ENCODE measurements around the gene TMEM183A. TPM values are rescaled to one million over a fixed set of nuclear protein-coding genes. Genes with fewer than 3 reads are reported as not detected.

Gene TMEM183A
- total RNA-seq, 1 donor, result 207 TPM

DNA sequence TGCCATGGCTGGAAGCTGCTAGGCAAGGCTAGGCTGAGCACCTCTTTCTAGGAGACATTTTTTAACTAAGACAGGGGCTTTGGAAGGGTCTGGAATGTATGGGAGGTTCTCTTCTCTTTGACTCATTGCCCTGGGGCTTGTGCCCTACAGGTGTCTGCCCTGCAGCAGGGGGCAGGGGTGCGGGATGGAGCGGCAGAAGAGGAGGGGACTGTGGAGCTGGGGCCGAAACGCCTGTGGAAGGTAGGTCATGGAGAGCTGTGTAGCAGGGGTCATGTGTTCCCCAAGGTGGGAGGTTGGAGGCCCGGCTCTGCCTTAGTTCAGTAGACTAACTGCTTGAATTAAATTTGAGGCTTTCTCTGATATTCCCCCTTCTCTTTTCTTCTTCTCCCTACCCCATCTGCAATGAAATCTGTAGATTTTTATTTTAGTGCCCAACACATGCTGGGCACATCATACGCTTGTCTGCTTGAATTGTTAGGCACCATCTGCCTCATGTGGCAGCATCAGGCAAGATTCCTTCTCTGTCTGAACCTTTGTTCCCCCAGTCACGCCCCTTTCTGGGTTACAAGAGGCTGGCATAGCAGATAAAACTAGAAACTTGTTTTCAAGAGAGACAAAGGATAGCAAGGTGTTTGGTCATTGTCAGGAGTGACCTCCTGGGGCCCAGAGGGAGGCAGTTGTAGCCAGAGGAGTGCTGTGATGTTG lies 37.5 kb downstream of the TMEM183A start:
- Histone ChIP-seq H3K27me3 (ENCODE audit: insufficient read depth, low read length) (no peaks in the 10 kb centered on the region), H3K9me3 (ENCODE audit: low read depth, low read length) (no peaks in the 10 kb centered on the region), H3K4me1 (ENCODE audit: insufficient read depth, low read length) (no peaks in the 10 kb centered on the region), H3K4me3 (ENCODE audit: low read length) (no peak overlapping the region)

DNA sequence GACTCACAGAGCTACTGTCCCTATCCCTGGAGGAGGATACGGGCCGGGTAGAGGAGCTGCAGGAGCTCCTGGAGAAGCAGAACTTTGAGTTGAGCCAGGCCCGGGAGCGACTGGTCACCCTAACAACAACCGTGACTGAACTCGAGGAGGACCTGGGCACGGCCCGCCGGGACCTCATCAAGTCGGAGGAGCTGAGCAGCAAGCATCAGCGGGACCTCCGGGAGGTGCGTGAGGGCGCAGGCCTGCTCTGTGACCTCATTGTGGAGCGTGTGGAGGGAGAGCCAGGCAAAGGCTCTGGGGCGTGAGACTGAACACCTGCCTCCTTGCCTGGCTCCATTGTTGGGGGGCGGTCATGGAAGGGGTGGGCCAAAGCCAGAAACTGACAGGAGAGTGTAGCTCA lies 38.2 kb downstream of the TMEM183A start:
- Histone ChIP-seq H3K4me1 (ENCODE audit: insufficient read depth, low read length) (no peaks in the 10 kb centered on the region), H3K9me3 (ENCODE audit: low read depth, low read length) (no peaks in the 10 kb centered on the region), H3K4me3 (ENCODE audit: low read length) (no peak overlapping the region), H3K27me3 (ENCODE audit: insufficient read depth, low read length) (no peaks in the 10 kb centered on the region)

GRCh38 chr1:203045821-203046594 lies 38.8 kb downstream of the TMEM183A start:
- Histone ChIP-seq H3K27me3 (ENCODE audit: insufficient read depth, low read length) (no peaks in the 10 kb centered on the region), H3K4me3 (ENCODE audit: low read length) (no peak overlapping the region), H3K4me1 (ENCODE audit: insufficient read depth, low read length) (no peaks in the 10 kb centered on the region), H3K9me3 (ENCODE audit: low read depth, low read length) (no peaks in the 10 kb centered on the region)

- no peaks in the 10 kb centered on the region for H3K27me3 ChIP-seq (ENCODE audit: insufficient read depth, low read length)
- H3K4me3 ChIP-seq (ENCODE audit: low read length), result no peak overlapping the region
- H3K4me1 ChIP-seq (ENCODE audit: insufficient read depth, low read length), result no peaks in the 10 kb centered on the region
- no peaks in the 10 kb centered on the region for H3K9me3 ChIP-seq (ENCODE audit: low read depth, low read length)
Measured at GRCh38 chr1:203046984-203047630, 39.9 kb downstream of the TMEM183A start.

GRCh38 chr1:203048086-203048485 lies 40.9 kb downstream of the TMEM183A start:
- Histone ChIP-seq H3K9me3 (ENCODE audit: low read depth, low read length) (no peaks in the 10 kb centered on the region), H3K4me1 (ENCODE audit: insufficient read depth, low read length) (no peaks in the 10 kb centered on the region), H3K4me3 (ENCODE audit: low read length) (no peak overlapping the region), H3K27me3 (ENCODE audit: insufficient read depth, low read length) (no peaks in the 10 kb centered on the region)

DNA sequence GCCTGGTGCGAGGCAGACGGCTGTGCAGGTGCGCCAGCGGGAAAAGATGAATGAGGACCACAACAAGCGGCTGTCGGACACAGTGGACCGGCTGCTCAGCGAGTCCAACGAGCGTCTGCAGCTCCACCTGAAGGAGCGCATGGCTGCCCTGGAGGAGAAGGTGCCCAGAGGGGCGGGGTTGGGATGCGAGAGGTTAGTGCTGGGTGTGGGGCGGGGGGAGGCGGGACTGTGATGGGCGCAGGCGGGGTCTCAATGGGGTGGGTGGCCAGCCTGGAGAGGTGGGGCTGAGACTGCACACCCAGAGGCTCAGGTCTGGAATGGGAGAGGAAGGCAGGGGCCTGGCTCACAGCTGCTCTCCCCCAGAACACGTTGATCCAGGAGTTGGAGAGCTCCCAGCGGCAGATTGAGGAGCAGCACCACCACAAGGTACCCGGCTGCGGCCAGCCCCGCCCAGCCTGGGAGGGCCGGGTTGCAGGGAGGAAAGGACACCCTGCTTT lies 41.4 kb downstream of the TMEM183A start:
- no peaks in the 10 kb centered on the region for H3K9me3 ChIP-seq (ENCODE audit: low read depth, low read length)
- no peaks in the 10 kb centered on the region for H3K4me1 ChIP-seq (ENCODE audit: insufficient read depth, low read length)
- no peaks in the 10 kb centered on the region for H3K27me3 ChIP-seq (ENCODE audit: insufficient read depth, low read length)
- no peak overlapping the region for H3K4me3 ChIP-seq (ENCODE audit: low read length)

- no peaks in the 10 kb centered on the region for H3K27me3 ChIP-seq (ENCODE audit: insufficient read depth, low read length)
- H3K9me3 ChIP-seq (ENCODE audit: low read depth, low read length), result no peaks in the 10 kb centered on the region
- no peaks in the 10 kb centered on the region for H3K4me1 ChIP-seq (ENCODE audit: insufficient read depth, low read length)
- no peak overlapping the region for H3K4me3 ChIP-seq (ENCODE audit: low read length)
Measured at GRCh38 chr1:203049077-203049476, 41.9 kb downstream of the TMEM183A start.

GRCh38 chr1:203049576-203050180 lies 42.5 kb downstream of the TMEM183A start:
- Histone ChIP-seq H3K27me3 (ENCODE audit: insufficient read depth, low read length) (no peaks in the 10 kb centered on the region), H3K4me1 (ENCODE audit: insufficient read depth, low read length) (no peaks in the 10 kb centered on the region), H3K4me3 (ENCODE audit: low read length) (no peak overlapping the region), H3K9me3 (ENCODE audit: low read depth, low read length) (no peaks in the 10 kb centered on the region)

DNA sequence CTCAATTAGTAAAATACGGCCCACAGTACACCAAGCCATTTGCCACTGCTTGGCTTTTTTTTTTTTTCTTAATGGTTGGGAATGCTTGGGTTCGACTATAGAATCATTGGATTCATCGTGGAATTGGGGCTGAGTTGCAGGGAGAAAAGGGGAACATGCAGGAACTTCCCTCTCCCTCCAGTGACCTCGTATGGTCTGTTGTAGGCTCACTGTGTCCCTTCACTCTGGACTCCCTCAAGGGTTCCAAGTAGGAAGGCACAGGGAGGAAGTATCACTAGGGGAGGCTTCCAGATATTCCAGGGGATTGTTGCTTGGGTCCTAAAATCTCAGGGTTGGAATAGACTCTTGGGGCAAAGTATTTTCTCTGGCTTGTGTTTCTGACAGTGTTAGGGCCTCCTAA lies 43.7 kb downstream of the TMEM183A start:
- Histone ChIP-seq H3K4me3 (ENCODE audit: low read length) (no peak overlapping the region), H3K4me1 (ENCODE audit: insufficient read depth, low read length) (no peaks in the 10 kb centered on the region), H3K9me3 (ENCODE audit: low read depth, low read length) (no peaks in the 10 kb centered on the region), H3K27me3 (ENCODE audit: insufficient read depth, low read length) (no peaks in the 10 kb centered on the region)

DNA sequence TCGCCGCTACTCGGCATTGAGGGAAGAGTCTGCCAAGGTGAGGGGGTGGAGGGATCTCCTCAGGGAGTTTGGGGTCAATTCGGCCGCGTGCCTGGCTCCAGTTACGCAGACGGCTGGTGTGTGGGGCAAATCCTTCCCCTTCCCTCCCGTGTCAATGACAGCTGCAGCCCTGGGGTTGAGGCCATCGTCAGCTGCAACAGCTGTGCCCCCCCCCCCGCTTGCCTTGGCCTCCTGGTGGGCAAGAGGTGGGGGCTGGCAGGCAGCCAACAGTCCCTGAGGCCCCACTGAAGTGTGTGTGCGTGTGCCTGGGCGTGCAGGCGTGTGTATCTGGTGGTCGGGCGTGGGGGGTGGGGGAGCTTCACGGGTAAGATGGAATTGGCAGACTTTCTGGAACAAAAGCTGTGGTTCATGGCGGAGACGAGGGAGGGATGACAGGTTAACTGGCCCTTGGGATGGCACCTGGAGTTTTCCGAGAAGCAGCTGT lies 44.7 kb downstream of the TMEM183A start:
- Histone ChIP-seq H3K4me1 (ENCODE audit: insufficient read depth, low read length) (peaks cover 5% of the 10 kb centered on the region), H3K4me3 (ENCODE audit: low read length) (no peak overlapping the region), H3K27me3 (ENCODE audit: insufficient read depth, low read length) (no peaks in the 10 kb centered on the region), H3K9me3 (ENCODE audit: low read depth, low read length) (no peaks in the 10 kb centered on the region)

DNA sequence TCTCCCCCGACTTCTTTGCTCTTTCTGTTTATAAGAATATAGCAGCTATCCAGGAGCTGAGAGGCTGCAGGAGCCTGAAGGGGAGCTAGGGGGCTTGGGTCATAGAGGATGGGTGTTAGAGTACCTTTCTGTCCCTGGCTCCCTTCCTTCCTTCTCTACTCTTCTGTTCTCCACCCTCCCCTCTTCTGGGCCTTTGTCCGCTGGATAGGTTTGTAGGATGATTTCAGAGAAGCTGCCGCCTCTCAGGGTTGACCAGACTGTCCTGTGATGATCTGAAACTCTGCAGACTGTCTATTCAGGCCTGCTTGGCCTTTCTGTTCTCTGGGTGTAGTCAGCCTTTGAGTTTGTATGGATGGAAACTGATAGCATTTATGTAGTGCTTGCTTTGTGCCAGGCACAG lies 45.4 kb downstream of the TMEM183A start:
- H3K27me3 ChIP-seq (ENCODE audit: insufficient read depth, low read length), result no peaks in the 10 kb centered on the region
- peaks cover 12% of the 10 kb centered on the region for H3K4me1 ChIP-seq (ENCODE audit: insufficient read depth, low read length)
- no peak overlapping the region for H3K4me3 ChIP-seq (ENCODE audit: low read length)
- H3K9me3 ChIP-seq (ENCODE audit: low read depth, low read length), result no peaks in the 10 kb centered on the region

GRCh38 chr1:203054184-203054583 lies 47.0 kb downstream of the TMEM183A start:
- H3K27me3 ChIP-seq (ENCODE audit: insufficient read depth, low read length), result no peaks in the 10 kb centered on the region
- no peak overlapping the region for H3K4me3 ChIP-seq (ENCODE audit: low read length)
- no peaks in the 10 kb centered on the region for H3K9me3 ChIP-seq (ENCODE audit: low read depth, low read length)
- peaks cover 28% of the 10 kb centered on the region for H3K4me1 ChIP-seq (ENCODE audit: insufficient read depth, low read length)

DNA sequence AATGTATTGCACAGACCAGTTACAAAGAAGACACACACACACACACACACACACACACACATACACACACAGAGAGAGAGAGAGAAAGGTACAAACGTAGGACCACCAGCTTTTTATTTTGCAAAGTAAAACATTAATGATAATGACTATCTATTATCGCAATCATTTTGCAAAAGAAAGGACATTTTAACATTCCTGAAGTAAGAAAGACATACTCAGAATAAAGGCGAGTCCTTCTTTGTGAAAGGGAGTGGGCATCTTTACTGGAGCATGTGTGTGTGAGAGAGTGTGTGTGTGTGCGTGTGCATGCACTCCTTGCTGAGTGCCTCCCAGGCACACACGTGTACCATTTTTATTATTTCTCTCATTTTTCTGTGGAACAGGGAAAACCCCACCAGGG lies 47.5 kb downstream of the TMEM183A start:
- Histone ChIP-seq H3K27me3 (ENCODE audit: insufficient read depth, low read length) (no peaks in the 10 kb centered on the region), H3K4me1 (ENCODE audit: insufficient read depth, low read length) (peaks cover 32% of the 10 kb centered on the region), H3K9me3 (ENCODE audit: low read depth, low read length) (no peaks in the 10 kb centered on the region), H3K4me3 (ENCODE audit: low read length) (no peak overlapping the region)

DNA sequence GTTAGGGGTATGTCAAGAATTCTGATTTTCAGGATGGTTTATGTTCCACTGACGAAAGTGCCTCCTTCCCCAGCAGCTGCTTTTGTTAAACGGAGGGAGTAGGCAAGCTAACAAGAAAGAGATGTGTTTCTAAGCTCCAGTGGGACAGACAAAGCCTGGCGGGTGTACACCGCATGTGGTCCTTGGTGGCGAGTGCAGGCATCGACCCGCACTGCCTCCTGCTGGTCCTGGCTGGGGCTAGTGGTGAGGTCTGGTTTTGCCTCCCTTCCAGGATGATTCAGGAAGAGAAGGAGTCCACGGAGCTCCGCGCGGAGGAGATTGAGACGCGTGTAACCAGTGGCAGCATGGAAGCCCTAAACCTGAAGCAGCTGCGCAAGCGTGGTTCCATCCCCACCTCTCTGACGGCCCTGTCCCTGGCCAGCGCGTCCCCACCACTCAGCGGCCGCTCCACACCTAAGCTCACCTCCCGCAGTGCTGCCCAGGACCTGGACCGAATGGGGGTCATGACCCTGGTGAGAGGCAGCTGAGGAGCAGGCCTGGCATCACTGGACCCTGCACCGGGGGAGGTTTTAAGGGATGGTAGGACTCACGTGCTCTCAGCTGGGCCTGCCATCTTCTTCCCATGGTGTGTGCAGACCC lies 48.1 kb downstream of the TMEM183A start:
- Histone ChIP-seq H3K9me3 (ENCODE audit: low read depth, low read length) (no peaks in the 10 kb centered on the region), H3K4me1 (ENCODE audit: insufficient read depth, low read length) (peaks cover 39% of the 10 kb centered on the region), H3K4me3 (ENCODE audit: low read length) (no peak overlapping the region), H3K27me3 (ENCODE audit: insufficient read depth, low read length) (no peaks in the 10 kb centered on the region)
